H9 (cell line): Measurements from ENCODE around the gene CHD6. TPM values are rescaled to one million over a fixed set of nuclear protein-coding genes. Genes with fewer than 3 reads are reported as not detected.

Experiments
- DNase-seq: peaks from one replicate; pipeline ENCODE4 v3.0.0-alpha.2; 2017
- H2AFZ ChIP-seq: one replicate; pipeline ENCODE4 v1.6.1; 2013; ENCODE audit warnings: mild to moderate bottlenecking, low read length, control low read depth, moderate library complexity
- H2AK5ac ChIP-seq: 2 replicates; pipeline ENCODE4 v1.6.1; 2013; ENCODE audit warnings: low read length, control low read depth, mixed read lengths; ENCODE audit not compliant: insufficient read length
- H2BK120ac ChIP-seq: one replicate; pipeline ENCODE4 v1.6.1; 2013; ENCODE audit warnings: low read depth, mild to moderate bottlenecking, low read length, control low read depth, inconsistent platforms; ENCODE audit not compliant: poor library complexity, severe bottlenecking
- H2BK12ac ChIP-seq: 2 replicates; pipeline ENCODE4 v1.6.1; 2013; ENCODE audit warnings: low read length, control low read depth, mixed read lengths, low read depth; ENCODE audit not compliant: insufficient read length
- H2BK15ac ChIP-seq: 2 replicates; pipeline ENCODE4 v1.6.1; 2013; ENCODE audit warnings: low read depth, low read length, control low read depth
- H2BK20ac ChIP-seq: one replicate; pipeline ENCODE4 v1.6.1; 2013; ENCODE audit warnings: low read depth, mild to moderate bottlenecking, low read length, control low read depth, inconsistent platforms; ENCODE audit not compliant: poor library complexity, severe bottlenecking
- H2BK5ac ChIP-seq: 2 replicates; pipeline ENCODE4 v1.6.1; 2013; ENCODE audit warnings: low read length, control low read depth, mixed read lengths; ENCODE audit not compliant: insufficient read length
- H3K14ac ChIP-seq: 2 replicates; pipeline ENCODE4 v1.6.1; 2013; ENCODE audit warnings: low read length, control low read depth; ENCODE audit not compliant: insufficient read depth
- H3K18ac ChIP-seq: 2 replicates; pipeline ENCODE4 v1.6.1; 2013; ENCODE audit warnings: low read depth, mild to moderate bottlenecking, mixed read lengths, low read length, control low read depth; ENCODE audit not compliant: insufficient read length
- H3K23ac ChIP-seq: 2 replicates; pipeline ENCODE4 v1.6.1; 2013; ENCODE audit warnings: low read length, control low read depth, mixed read lengths, low read depth; ENCODE audit not compliant: insufficient read length
- H3K23me2 ChIP-seq: 2 replicates; pipeline ENCODE4 v1.6.1; 2013; ENCODE audit warnings: low read depth, mild to moderate bottlenecking, mixed read lengths, low read length, control low read depth; ENCODE audit not compliant: insufficient read length, poor library complexity, severe bottlenecking
- H3K27ac ChIP-seq: 2 replicates; pipeline ENCODE4 v1.5.1; 2013; ENCODE audit warnings: low read length, control low read depth, mixed read lengths, low read depth; ENCODE audit not compliant: insufficient read length
- H3K27me3 ChIP-seq: 2 replicates; pipeline ENCODE4 v1.6.1; 2013; ENCODE audit warnings: low read length, control low read depth, inconsistent platforms; ENCODE audit not compliant: insufficient read depth
- H3K4ac ChIP-seq: 2 replicates; pipeline ENCODE4 v1.6.1; 2013; ENCODE audit warnings: low read depth, mild to moderate bottlenecking, control low read depth, inconsistent platforms, low read length, moderate library complexity
- H3K4me1 ChIP-seq: 2 replicates; pipeline ENCODE4 v1.6.1; 2013; ENCODE audit warnings: low read length, control low read depth, inconsistent platforms; ENCODE audit not compliant: insufficient read depth
- H3K4me2 ChIP-seq: 2 replicates; pipeline ENCODE4 v1.6.1; 2013; ENCODE audit warnings: low read length, control low read depth, mixed read lengths; ENCODE audit not compliant: insufficient read length, insufficient read depth
- H3K56ac ChIP-seq: 2 replicates; pipeline ENCODE4 v1.6.1; 2013; ENCODE audit warnings: low read depth, mild to moderate bottlenecking, mixed read lengths, low read length, control low read depth; ENCODE audit not compliant: insufficient read length
- H3K79me1 ChIP-seq: 2 replicates; pipeline ENCODE4 v1.6.1; 2013; ENCODE audit warnings: low read depth, mild to moderate bottlenecking, moderate library complexity, low read length, control low read depth, inconsistent platforms; ENCODE audit not compliant: insufficient read depth, poor library complexity, severe bottlenecking
- H3K79me2 ChIP-seq: 2 replicates; pipeline ENCODE4 v1.6.1; 2013; ENCODE audit warnings: low read length, control low read depth, inconsistent platforms; ENCODE audit not compliant: insufficient read depth
- H3K9ac ChIP-seq: 2 replicates; pipeline ENCODE4 v1.6.1; 2013; ENCODE audit warnings: low read length, control low read depth, mixed read lengths; ENCODE audit not compliant: insufficient read length; ENCODE audit errors: extremely low read depth
- H3K9me3 ChIP-seq: one replicate; pipeline ENCODE4 v1.6.1; 2013; ENCODE audit warnings: low read depth, low read length, inconsistent platforms; ENCODE audit not compliant: control insufficient read depth
- H3T11ph ChIP-seq: one replicate; pipeline ENCODE4 v1.6.1; 2013; ENCODE audit warnings: mild to moderate bottlenecking, low read length, control low read depth, inconsistent platforms
- H4K20me1 ChIP-seq: one replicate; pipeline ENCODE4 v1.6.1; 2013; ENCODE audit not compliant: control insufficient read depth, insufficient read length, insufficient read depth
- H4K5ac ChIP-seq: 2 replicates; pipeline ENCODE4 v1.6.1; 2013; ENCODE audit warnings: low read depth, mild to moderate bottlenecking, mixed read lengths, low read length, control low read depth; ENCODE audit not compliant: insufficient read length
- H4K8ac ChIP-seq: replicated peaks from 2 replicates; pipeline ENCODE4 v1.6.1; 2013; ENCODE audit warnings: low read length, control low read depth, mixed read lengths, low read depth; ENCODE audit not compliant: insufficient read length
- H4K91ac ChIP-seq: 2 replicates; pipeline ENCODE4 v1.6.1; 2013; ENCODE audit warnings: low read depth, mild to moderate bottlenecking, moderate library complexity, mixed read lengths, low read length, control low read depth; ENCODE audit not compliant: insufficient read length
- H3K27ac Mint-ChIP-seq, 3 experiments: 2 replicates in 2 of 3; 3 replicates in 1 of 3; pipeline ENCODE4 v1.8.0; 2020 to 2021; ENCODE audit warnings: mixed read lengths in 3 of 3, mild to moderate bottlenecking in 1 of 3, moderate library complexity in 1 of 3
- H3K27me3 Mint-ChIP-seq: 2 replicates; pipeline ENCODE4 v1.8.0; 2021; ENCODE audit warnings: low read depth, mild to moderate bottlenecking, moderate library complexity, mixed read lengths
- H3K36me3 Mint-ChIP-seq, 3 experiments: 2 replicates in 2 of 3; 3 replicates in 1 of 3; pipeline ENCODE4 v1.8.0; 2020 to 2021; ENCODE audit warnings: low read depth in 3 of 3, mixed read lengths in 3 of 3; ENCODE audit not compliant: insufficient read depth in 1 of 3
- H3K4me1 Mint-ChIP-seq, 2 experiments: 2 replicates each; pipeline ENCODE4 v1.8.0; 2020; ENCODE audit warnings: mixed read lengths in 2 of 2
- H3K4me3 Mint-ChIP-seq, 2 experiments: 2 replicates in 1 of 2; 3 replicates in 1 of 2; pipeline ENCODE4 v1.8.0; 2020 to 2021; ENCODE audit warnings: mild to moderate bottlenecking in 2 of 2, mixed read lengths in 2 of 2, moderate library complexity in 1 of 2
- H3K9me3 Mint-ChIP-seq, 2 experiments: 2 replicates in 1 of 2; 3 replicates in 1 of 2; pipeline ENCODE4 v1.8.0; 2020; ENCODE audit warnings: mild to moderate bottlenecking in 2 of 2, mixed read lengths in 2 of 2, moderate library complexity in 1 of 2
- WGBS: extraction: QIAGEN DNeasy Blood & Tissue Kit; methylation state at CpG from one replicate; pipeline ENCODE4 v1.1.7; 2013; ENCODE audit warnings: missing lambda C conversion rate, low lambda C conversion rate, mixed read lengths; ENCODE audit not compliant: insufficient read length; ENCODE audit errors: extremely low coverage; 5-methylcytosine and 5-hydroxymethylcytosine counted together
- total RNA-seq: library from RNA; stranded (reverse); gene quantifications from 2 replicates; pipeline ENCODE4 v1.2.1, GENCODE V29; 2021
- TF ChIP-seq, protein P1 (sequence below): fragments of 200-600 bp; sonication (generic); conservative IDR thresholded peaks from 3 replicates; pipeline ENCODE4 v1.8.0; 2021; ENCODE audit warnings: antibody characterized with exemption, mild to moderate bottlenecking

Gene CHD6
- total RNA-seq, 1 experiment from 2014 or later, result 51.5 TPM

DNA sequence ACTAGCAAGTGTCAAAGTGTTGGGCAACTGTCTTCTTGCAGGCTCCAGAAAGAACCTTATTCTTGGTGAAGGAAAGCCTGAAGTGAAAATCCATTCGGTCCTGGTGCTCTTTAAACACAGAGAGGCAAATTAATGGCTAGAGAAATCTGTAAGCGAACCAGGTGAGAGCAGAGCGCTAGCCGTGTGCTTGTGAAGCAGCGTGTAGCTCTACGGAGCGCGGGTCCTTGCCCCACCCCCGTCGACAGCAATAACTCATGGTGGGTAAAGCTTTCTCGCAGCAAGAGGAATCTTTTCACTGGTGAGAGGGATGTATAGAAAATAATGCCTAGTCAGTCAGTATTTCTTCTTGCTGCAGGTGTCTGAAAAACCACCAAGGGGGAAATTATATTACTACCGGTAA, 214.6 kb downstream of the CHD6 start:
- Histone ChIP-seq H3K23me2 (no peaks in the 10 kb centered on the region), H2BK5ac (no peak overlapping the region), H3K56ac (no peak overlapping the region), H4K91ac (no peak overlapping the region), H2AFZ (no peak overlapping the region), H4K20me1 (no peaks in the 10 kb centered on the region), H3K27me3 (no peaks in the 10 kb centered on the region), H2BK20ac (no peak overlapping the region), H3K9me3 (no peaks in the 10 kb centered on the region), H3K23ac (no peak overlapping the region), H3T11ph (no peak overlapping the region), H3K27ac (no peak overlapping the region), H3K18ac (no peak overlapping the region), H2BK12ac (no peak overlapping the region), H2BK120ac (no peak overlapping the region), H4K5ac (no peak overlapping the region), H3K4ac (no peak overlapping the region), H3K14ac (no peak overlapping the region), H3K79me2 (no peaks in the 10 kb centered on the region), H3K4me2 (no peak overlapping the region), H4K8ac (no peak overlapping the region), H2BK15ac (no peak overlapping the region), H3K79me1 (no peaks in the 10 kb centered on the region), H3K9ac (no peak overlapping the region), H2AK5ac (no peak overlapping the region), H3K4me1 (no peaks in the 10 kb centered on the region)
- Mint-ChIP-seq H3K36me3 (peaks cover 17 to 53% (median 42%) of the 10 kb centered on the region in 3 experiments; a peak in 6 of 7 replicates), H3K4me1 (peaks cover 6 to 7% of the 10 kb centered on the region in 2 experiments; a peak in 3 of 4 replicates), H3K4me3 (no peak overlapping the region), H3K27ac (no peak overlapping the region), H3K9me3 (no peaks in the 10 kb centered on the region), H3K27me3 (no peaks in the 10 kb centered on the region)
- WGBS, result no CpG with 5 or more reads among the region's 12 CpGs
- TF ChIP-seq, protein P1, sequence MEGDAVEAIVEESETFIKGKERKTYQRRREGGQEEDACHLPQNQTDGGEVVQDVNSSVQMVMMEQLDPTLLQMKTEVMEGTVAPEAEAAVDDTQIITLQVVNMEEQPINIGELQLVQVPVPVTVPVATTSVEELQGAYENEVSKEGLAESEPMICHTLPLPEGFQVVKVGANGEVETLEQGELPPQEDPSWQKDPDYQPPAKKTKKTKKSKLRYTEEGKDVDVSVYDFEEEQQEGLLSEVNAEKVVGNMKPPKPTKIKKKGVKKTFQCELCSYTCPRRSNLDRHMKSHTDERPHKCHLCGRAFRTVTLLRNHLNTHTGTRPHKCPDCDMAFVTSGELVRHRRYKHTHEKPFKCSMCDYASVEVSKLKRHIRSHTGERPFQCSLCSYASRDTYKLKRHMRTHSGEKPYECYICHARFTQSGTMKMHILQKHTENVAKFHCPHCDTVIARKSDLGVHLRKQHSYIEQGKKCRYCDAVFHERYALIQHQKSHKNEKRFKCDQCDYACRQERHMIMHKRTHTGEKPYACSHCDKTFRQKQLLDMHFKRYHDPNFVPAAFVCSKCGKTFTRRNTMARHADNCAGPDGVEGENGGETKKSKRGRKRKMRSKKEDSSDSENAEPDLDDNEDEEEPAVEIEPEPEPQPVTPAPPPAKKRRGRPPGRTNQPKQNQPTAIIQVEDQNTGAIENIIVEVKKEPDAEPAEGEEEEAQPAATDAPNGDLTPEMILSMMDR, result no peak
- DNase-seq, result no peak
